ENCODE data around the gene TXNL4B.
"Not testable (repeated sequence)": the region's sequence is repeated elsewhere in the genome, so short reads cannot be mapped to it uniquely, and the experiment has no call there.

The TXNL4B gene

DNA sequence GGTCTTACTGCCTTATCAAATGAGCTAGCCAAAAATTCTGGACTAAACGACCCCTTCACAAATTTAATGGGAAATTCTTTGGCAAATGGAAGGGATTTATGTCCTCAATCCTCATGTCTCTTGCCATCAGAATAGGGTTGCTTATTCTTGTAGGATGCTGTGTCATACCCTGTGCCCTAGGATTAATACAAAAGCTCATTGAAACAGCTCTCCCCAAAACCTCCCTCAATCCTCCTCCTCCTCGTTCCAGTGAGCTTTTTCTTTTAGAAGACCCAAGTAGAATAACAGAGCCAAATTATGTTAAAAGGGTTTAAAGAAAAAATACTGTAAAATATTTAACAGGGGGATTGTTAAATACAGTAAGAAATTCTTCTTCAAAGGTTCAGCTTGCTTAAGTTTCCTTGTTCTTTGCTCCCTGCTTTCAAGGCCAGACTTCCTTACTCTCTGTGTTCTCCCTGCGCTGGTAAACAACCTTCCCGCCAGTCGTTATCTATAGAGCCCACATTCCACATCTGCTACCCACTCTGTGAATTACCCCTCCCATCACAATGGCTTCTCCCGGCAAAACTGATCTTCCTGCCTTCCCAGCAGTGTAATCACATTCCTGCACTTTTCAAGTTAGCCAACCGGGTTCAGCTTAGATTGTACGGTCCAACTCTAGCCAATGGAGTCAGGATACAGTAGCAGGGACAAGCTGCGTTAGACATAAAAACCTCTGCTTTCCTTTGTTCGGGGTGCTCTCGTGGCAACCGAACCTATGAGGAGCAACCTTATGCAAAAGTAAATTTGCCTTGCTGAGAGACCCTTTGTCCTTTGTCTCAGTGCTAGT is 20.7 kb downstream of the TXNL4B start:
- DNase-seq (ENCODE audit: low read depth): no peak

DNA sequence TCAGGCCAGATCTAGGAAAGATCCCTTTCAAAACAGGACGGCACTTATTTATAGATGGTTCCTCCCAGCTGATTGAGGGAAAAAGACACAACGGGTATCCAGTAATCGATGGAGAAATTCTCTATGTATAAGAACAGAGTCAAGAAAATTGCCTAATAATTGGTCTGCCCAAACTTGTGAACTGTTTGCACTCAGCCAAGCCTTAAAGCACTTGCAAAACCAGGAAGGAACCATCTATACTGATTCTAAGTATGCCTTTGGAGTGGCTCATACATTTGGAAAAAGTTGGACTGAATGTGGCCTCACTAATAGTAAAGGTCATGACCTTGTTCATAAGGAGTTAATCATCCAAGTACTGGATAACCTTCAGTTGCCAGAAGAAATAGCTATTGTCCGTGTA is 24.5 kb downstream of the TXNL4B start:
- no peak for DNase-seq (ENCODE audit: low read depth)

DNA sequence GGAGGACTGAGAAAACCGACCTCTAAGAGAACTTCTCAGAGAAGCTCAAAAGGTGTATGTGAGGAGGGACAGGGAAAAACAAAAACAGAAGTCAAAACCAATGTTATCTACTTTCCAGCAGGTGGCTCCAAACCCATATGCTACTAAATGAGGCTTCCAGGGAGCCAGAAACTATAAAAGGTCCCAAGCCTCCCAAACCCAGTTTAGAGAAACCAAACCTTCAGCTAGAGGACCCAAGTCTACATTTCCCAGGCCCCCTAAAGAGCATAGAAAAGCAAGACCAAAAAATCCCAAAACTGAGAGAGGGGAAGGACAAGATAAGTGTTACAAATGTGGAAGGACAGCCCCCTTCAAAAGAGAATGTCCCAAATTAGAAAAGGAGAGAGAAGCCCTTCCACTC is 26.7 kb downstream of the TXNL4B start:
- no peak for DNase-seq (ENCODE audit: low read depth)

GRCh38 chr16:72064361-72064894 is 29.0 kb downstream of the TXNL4B start:
- DNase-seq (ENCODE audit: low read depth): no peak

DNA sequence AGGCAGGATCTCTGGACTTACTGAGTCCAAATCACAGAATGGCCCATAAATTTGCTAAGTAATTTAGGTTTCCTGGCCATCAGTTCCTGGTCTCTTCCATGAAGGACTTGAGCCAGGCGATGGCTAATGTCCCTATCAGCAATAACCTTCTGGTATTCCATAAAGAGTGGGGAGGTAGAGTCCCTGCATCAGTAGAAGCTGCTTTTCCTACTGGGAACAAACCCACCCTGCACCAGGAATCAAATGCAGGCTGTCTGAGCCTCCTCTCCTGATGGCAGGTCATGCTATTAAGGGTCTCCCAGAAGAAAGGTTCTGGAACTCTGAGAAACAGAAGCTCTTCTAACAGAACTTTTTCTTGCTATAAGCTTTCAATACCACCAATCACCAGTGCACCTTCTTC is 31.9 kb downstream of the TXNL4B start:
- no peak for DNase-seq (ENCODE audit: low read depth)

- no peak for DNase-seq (ENCODE audit: low read depth)
Measured at GRCh38 chr16:72060405-72060804, 33.0 kb downstream of the TXNL4B start.

DNA sequence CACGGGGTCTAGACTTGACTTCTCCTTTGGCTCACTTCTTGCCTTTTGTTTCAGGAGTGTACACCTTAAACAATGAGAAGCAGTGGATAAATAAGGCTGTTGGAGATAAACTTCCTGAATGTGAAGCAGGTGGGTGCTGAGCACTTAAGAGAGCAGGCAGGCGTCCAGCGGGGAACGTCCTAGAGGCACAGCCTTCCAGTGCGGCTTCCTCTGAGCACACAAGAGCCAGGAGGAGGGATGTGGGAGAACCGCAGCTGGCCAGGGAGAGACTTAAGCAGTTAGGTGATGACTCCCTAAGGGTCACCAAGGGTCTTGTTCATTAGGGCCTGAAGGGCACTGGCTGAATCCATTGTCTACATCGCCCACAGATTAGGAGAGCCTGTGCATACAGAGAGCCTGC is 34.4 kb downstream of the TXNL4B start:
- DNase-seq (ENCODE audit: low read depth): not testable (repeated sequence)

DNA sequence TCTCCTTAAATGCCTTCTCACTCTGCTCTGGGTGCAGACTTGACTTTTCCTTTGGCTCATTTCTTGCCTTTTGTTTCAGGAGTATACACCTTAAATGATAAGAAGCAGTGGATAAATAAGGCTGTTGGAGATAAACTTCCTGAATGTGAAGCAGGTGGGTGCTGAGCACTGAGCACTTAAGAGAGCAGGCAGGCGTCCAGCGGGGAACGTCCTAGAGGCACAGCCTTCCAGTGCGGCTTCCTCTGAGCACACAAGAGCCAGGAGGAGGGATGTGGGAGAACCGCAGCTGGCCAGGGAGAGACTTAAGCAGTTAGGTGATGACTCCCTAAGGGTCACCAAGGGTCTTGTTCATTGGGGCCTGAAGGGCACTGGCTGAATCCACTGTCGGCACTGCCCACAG is 36.1 kb downstream of the TXNL4B start:
- not testable (repeated sequence) for DNase-seq (ENCODE audit: low read depth)

DNA sequence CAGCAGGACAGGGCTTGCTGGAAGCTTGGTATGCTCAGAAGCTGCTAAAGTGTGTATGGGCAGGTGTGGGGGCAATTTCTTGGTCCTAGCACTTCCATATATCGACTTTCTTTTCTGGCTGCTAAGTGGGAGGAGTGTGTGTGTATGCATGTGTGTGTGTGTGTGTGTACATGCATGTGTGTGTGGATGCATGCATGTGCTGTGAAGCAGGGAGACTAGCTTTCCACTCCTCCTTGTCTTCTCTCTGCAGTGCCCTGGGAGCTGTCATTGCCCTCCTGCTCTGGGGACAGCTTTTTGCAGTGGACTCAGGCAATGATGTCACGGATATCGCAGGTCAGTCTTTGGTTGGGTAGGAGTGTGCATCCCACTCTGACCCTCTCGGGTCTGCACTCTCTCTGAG is 37.5 kb downstream of the TXNL4B start:
- no peak for DNase-seq (ENCODE audit: low read depth)

DNA sequence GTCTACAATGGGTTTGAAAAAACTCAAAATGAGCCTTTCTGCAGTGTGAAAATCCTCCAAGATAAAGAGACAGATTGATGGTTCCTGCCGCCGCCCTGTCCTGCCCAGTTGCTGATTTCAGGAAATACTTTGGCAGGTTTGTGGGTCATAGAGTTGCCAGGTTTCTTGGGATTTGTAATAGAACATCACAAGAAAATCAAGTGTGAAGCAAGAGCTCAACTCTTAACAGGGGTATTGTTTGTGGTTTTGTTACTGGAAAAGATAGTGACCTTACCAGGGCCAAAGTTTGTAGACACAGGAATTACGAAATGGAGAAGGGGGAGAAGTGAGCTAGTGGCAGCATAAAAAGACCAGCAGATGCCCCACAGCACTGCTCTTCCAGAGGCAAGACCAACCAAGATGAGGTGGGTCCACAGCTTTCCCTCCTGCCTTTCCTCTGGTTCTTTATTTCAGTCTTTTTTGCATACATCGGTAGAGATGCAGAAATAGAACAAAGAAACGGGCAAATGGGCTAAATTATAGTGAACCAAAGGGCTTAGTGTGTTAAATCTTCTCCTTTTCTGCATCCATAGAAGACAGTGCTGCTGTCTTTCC is 39.1 kb downstream of the TXNL4B start, which contains the start of gene HP:
HP (plus strand) TSS at position 252 of the 594 bp plus-strand sequence; CDS start at position 400, 148 bp downstream.
- not testable (repeated sequence) for DNase-seq (ENCODE audit: low read depth)

DNA sequence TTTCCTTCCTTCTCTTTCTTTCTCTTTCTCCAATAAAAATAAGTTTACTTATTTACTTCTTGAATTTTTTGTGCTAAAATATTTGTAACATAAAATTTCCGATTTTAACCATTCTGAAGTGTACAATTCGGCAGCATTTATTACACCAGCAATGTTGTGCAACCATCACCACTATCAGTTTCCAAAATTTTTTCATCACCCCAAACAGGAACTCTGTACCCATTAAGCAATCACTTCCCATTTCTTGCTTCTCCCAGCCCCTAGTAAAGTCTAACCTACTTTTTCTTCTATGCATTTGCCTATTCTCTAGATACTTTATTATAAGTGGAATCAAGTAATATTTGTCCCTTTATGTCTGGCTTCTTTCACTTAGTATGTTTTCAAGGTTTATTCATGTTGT is 41.6 kb downstream of the TXNL4B start:
- no peak for DNase-seq (ENCODE audit: low read depth)

DNA sequence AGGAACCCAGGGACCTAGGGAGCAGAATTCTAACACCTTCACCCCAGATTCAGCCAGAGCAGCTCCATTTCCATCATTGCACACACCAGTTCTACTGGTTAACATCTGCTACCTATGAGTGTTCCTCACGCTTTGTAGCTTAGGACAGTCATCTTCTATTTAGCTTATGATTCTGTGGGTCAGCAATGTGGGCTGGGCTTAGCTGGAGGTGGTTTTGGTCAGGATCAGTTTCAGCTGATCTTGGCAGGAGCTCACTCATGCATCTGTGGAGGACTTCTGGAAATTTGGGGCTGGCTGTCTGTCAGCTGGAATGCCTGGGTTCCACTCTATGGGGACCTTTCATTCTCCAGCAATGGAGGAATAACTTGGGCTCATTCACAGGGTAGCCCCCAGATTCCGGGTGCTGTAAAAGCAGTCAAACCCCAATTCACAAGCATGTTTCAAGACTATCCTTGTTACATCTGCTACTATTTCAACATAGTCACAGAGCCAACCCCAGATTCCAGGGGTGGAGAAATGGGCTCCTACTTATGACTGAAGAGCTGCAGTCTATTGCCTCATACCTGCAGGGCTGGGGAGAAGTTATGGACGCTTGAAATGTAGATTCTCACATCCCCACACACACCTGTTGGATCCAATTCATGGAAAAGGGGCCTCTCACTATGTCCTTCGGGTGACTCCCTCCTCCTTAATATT is 42.5 kb downstream of the TXNL4B start:
- no peak for DNase-seq (ENCODE audit: low read depth)

- no peak for DNase-seq (ENCODE audit: low read depth)
Measured at GRCh38 chr16:72049110-72049509, 44.3 kb downstream of the TXNL4B start.

DNA sequence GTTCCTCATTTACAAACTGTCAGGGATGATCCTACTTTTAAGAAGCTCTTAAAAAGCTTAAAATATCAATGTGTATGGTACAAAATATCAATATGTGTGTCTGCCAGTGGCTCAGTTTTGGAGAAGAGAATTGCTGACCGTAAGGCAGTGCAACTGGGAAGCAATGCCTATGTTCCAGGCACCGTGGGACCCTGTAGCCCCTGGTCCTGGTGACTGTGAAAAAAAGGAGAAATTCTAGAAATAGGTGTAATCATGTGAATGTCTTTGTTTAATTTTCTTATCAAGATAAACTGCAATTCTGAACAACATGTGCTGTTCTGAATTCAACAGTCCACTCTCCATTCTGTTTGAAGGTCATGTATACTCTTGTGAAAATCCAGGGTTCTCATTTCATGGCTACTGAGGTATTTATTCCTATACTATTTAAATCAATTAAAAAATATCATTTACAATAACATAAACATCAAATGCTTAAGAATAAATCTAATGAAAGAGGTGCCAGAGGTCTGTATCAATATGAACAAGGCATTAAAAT is 48.5 kb downstream of the TXNL4B start:
- DNase-seq (ENCODE audit: low read depth): no peak

- no peak for DNase-seq (ENCODE audit: low read depth)
Measured at GRCh38 chr16:72044296-72044695, 49.1 kb downstream of the TXNL4B start.

GRCh38 chr16:72043539-72043938 is 49.9 kb downstream of the TXNL4B start:
- DNase-seq (ENCODE audit: low read depth): no peak

- no peak for DNase-seq (ENCODE audit: low read depth)
Measured at GRCh38 chr16:72043058-72043457, 50.4 kb downstream of the TXNL4B start.

- DNase-seq (ENCODE audit: low read depth): no peak
Measured at GRCh38 chr16:72042157-72042660, 51.2 kb downstream of the TXNL4B start.

- DNase-seq (ENCODE audit: low read depth): no peak
Measured at GRCh38 chr16:72036098-72036497, 57.3 kb downstream of the TXNL4B start.

Data from activated T-cell treated with anti-CD3 and anti-CD28 coated beads for 24 hours (primary cell).